ENCODE data around the gene UMODL1. TPM values are rescaled to one million over a fixed set of nuclear protein-coding genes. Genes with fewer than 3 reads are reported as not detected.

UMODL1 gene
- polyA plus RNA-seq, 2 donors, result 0.12 to 0.18 TPM

DNA sequence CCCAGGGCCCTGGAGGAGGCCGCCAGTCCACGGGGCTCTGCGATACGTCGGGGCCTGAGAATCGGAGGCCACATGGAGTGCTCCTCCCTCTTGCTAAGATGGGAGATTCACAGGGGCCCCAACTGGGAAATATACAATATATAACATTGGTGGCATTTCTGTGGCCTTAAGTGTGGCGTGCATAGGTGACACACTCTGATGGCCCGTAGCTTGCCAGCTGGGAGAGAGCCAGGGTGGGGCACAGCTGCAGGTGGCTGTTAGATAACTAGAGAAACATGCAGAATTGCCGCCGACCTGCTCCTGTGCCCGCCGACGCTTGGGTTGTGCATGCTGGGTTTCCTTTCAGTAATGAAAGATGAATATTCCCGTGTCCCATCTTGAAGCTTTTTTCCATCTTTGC, 30.1 kb downstream of the UMODL1 start:
- 87 to 90% methylated on average over 14 of the region's 14 CpGs for whole genome bisulfite sequencing, 2 donors
- H3K9me3 ChIP-seq (ENCODE audit: control insufficient read depth in 2 of 2, insufficient read depth in 1 of 2, low read depth in 1 of 2, low read length in 1 of 2), result no peaks in the 10 kb centered on the region
- H3K27ac ChIP-seq (ENCODE audit: low read depth in 2 of 2, low read length in 1 of 2), result no peak overlapping the region
- no peaks in the 10 kb centered on the region for H3K36me3 ChIP-seq (ENCODE audit: control insufficient read depth in 2 of 2, insufficient read depth in 2 of 2, low read length in 1 of 2)
- H3K4me3 ChIP-seq (ENCODE audit: low read depth in 1 of 2, low read length in 2 of 2), result no peak overlapping the region
- H3K4me1 ChIP-seq (ENCODE audit: control insufficient read depth in 2 of 2, insufficient read depth in 2 of 2, low read length in 1 of 2), result no peaks in the 10 kb centered on the region
- H3K27me3 ChIP-seq (ENCODE audit: control insufficient read depth in 1 of 2, insufficient read depth in 2 of 2, low read length in 2 of 2), result no peaks in the 10 kb centered on the region

DNA sequence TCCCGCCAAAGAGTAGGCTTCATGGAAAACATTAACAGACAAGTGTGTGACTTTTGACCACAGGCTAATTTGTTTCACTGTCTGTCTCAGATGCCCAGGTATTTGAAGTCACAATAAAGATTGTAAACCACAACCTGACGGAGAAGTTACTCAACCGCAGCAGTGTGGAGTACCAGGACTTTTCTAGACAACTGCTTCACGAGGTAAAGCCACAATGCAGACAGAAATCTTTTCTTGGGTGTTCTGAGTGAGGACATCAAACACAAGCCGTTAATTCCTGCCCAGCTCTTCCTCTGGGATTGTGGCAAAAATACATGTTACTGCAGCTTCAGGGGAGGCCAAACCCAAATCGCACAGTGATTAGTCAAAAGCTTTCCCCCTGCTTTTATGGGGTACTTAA, 31.0 kb downstream of the UMODL1 start:
- H3K36me3 ChIP-seq (ENCODE audit: control insufficient read depth in 2 of 2, insufficient read depth in 2 of 2, low read length in 1 of 2), result no peaks in the 10 kb centered on the region
- no peaks in the 10 kb centered on the region for H3K4me1 ChIP-seq (ENCODE audit: control insufficient read depth in 2 of 2, insufficient read depth in 2 of 2, low read length in 1 of 2)
- H3K27ac ChIP-seq (ENCODE audit: low read depth in 2 of 2, low read length in 1 of 2), result no peak overlapping the region
- H3K4me3 ChIP-seq (ENCODE audit: low read depth in 1 of 2, low read length in 2 of 2), result no peak overlapping the region
- H3K27me3 ChIP-seq (ENCODE audit: control insufficient read depth in 1 of 2, insufficient read depth in 2 of 2, low read length in 2 of 2), result no peaks in the 10 kb centered on the region
- WGBS, 2 donors, result 62 to 68% methylated on average over 6 of the region's 6 CpGs
- no peaks in the 10 kb centered on the region for H3K9me3 ChIP-seq (ENCODE audit: control insufficient read depth in 2 of 2, insufficient read depth in 1 of 2, low read depth in 1 of 2, low read length in 1 of 2)

DNA sequence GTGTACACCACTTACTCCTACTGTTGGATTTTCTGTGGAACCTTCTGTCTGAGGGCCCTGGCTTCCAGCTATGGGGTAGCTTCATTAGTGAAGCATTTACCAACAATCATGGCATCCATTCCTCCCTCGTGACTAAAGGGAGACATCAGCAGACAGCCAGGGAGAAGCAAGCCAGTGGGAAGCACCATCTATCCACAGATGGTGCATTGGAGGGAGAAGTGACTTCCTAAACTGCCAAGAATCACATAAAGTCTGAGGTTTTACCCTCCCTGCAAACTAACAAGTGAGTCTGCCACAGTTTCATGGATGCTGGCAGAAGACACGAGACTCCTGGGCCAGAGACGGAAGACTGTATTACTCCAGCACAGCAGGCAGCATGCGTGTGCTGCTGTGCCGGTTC, 31.4 kb downstream of the UMODL1 start:
- Histone ChIP-seq H3K4me1 (ENCODE audit: control insufficient read depth in 2 of 2, insufficient read depth in 2 of 2, low read length in 1 of 2) (peaks cover 0 to 1% of the 10 kb centered on the region in 2 donors), H3K27ac (ENCODE audit: low read depth in 2 of 2, low read length in 1 of 2) (no peak overlapping the region), H3K9me3 (ENCODE audit: control insufficient read depth in 2 of 2, insufficient read depth in 1 of 2, low read depth in 1 of 2, low read length in 1 of 2) (no peaks in the 10 kb centered on the region), H3K36me3 (ENCODE audit: control insufficient read depth in 2 of 2, insufficient read depth in 2 of 2, low read length in 1 of 2) (no peaks in the 10 kb centered on the region), H3K27me3 (ENCODE audit: control insufficient read depth in 1 of 2, insufficient read depth in 2 of 2, low read length in 2 of 2) (no peaks in the 10 kb centered on the region), H3K4me3 (ENCODE audit: low read depth in 1 of 2, low read length in 2 of 2) (no peak overlapping the region)
- 82 to 88% methylated on average over 5 of the region's 5 CpGs for WGBS, 2 donors

DNA sequence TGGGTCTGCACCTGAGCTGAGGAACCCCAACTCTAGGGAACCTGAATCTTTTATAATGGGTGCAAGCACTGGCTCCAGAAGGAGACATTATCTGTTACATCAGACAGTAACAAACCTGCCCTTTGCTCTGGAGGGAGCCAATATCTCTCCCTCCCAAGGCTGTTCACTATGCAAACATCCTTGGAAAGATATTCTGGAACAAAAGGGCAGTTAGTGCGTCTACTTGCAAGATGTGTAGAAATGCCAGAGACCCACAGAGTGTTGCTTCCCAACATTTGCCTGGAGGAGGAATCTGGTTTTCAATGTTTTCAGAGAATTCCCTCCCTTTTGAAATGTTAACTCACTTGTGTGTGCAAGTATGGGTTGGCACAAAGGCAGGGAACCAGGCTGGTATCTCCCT, 31.9 kb downstream of the UMODL1 start:
- H3K27me3 ChIP-seq (ENCODE audit: control insufficient read depth in 1 of 2, insufficient read depth in 2 of 2, low read length in 2 of 2), result no peaks in the 10 kb centered on the region
- no peak overlapping the region for H3K27ac ChIP-seq (ENCODE audit: low read depth in 2 of 2, low read length in 1 of 2)
- no peak overlapping the region for H3K4me3 ChIP-seq (ENCODE audit: low read depth in 1 of 2, low read length in 2 of 2)
- WGBS, 2 donors, result 43 to 58% methylated on average over 1 of the region's 1 CpG
- peaks cover 0 to 4% of the 10 kb centered on the region in 2 donors for H3K4me1 ChIP-seq (ENCODE audit: control insufficient read depth in 2 of 2, insufficient read depth in 2 of 2, low read length in 1 of 2)
- no peaks in the 10 kb centered on the region for H3K36me3 ChIP-seq (ENCODE audit: control insufficient read depth in 2 of 2, insufficient read depth in 2 of 2, low read length in 1 of 2)
- H3K9me3 ChIP-seq (ENCODE audit: control insufficient read depth in 2 of 2, insufficient read depth in 1 of 2, low read depth in 1 of 2, low read length in 1 of 2), result no peaks in the 10 kb centered on the region

DNA sequence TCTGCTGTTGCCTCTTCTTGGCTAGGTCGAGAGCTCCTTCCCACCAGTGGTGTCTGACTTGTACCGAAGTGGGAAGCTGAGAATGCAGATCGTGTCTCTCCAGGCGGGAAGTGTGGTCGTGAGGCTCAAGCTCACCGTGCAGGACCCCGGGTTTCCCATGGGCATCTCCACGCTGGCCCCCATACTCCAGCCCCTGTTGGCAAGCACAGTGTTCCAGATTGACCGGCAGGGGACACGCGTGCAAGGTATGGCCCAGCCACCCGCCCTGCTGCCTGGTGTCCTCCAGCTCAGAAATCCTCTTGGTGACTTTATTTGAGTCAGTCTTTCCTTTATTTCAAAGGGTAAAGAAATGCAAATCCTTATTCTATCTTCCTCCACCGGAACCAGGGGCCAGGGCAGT, 32.7 kb downstream of the UMODL1 start:
- Histone ChIP-seq H3K4me3 (ENCODE audit: low read depth in 1 of 2, low read length in 2 of 2) (no peak overlapping the region), H3K27ac (ENCODE audit: low read depth in 2 of 2, low read length in 1 of 2) (no peak overlapping the region), H3K36me3 (ENCODE audit: control insufficient read depth in 2 of 2, insufficient read depth in 2 of 2, low read length in 1 of 2) (no peaks in the 10 kb centered on the region), H3K4me1 (ENCODE audit: control insufficient read depth in 2 of 2, insufficient read depth in 2 of 2, low read length in 1 of 2) (peaks cover 0 to 9% of the 10 kb centered on the region in 2 donors), H3K27me3 (ENCODE audit: control insufficient read depth in 1 of 2, insufficient read depth in 2 of 2, low read length in 2 of 2) (no peaks in the 10 kb centered on the region), H3K9me3 (ENCODE audit: control insufficient read depth in 2 of 2, insufficient read depth in 1 of 2, low read depth in 1 of 2, low read length in 1 of 2) (no peaks in the 10 kb centered on the region)
- WGBS, 2 donors, result 89 to 90% methylated on average over 13 of the region's 13 CpGs

DNA sequence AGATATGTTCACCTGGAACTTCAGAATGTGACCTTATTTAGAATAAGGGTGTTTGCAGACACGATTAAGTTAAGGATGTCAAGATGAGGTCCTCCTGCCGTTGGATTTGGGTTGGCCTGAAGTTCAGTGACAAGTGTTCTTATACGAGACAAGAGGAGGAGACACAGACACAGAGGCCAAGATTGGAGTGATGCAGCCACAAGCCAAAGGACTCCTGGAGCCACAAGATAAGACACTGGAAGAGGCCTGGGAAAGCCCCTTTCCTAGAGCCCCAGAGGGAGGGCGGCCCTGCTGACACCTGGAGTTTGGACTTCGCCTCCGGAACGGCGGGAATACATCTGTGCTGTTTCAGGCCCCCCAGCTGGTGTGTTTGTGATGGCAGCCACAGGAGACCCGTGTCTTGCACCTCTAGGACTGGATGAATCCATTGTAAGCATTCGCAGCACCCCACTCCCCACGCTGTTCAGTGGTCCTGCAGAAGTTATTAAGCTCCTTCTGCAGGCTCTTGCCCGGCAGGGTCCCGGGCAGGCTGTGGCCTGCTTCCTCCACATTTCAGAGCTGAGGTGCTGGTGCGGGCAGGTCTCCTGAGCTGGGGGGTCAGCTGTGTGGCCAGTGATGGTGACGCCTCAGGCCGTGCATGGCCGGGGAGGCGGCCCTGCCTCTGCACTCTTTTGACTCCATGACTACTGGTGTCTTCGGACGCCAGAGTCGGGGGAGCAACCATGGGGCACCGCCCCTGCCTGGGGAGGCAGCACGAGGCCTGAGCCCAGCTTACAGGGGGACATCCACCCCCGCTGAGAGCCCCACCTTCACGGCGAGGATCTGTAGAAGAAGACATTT, 34.6 kb downstream of the UMODL1 start:
- Histone ChIP-seq H3K4me1 (ENCODE audit: control insufficient read depth in 2 of 2, insufficient read depth in 2 of 2, low read length in 1 of 2) (peaks cover 0 to 9% of the 10 kb centered on the region in 2 donors), H3K9me3 (ENCODE audit: control insufficient read depth in 2 of 2, insufficient read depth in 1 of 2, low read depth in 1 of 2, low read length in 1 of 2) (no peaks in the 10 kb centered on the region), H3K36me3 (ENCODE audit: control insufficient read depth in 2 of 2, insufficient read depth in 2 of 2, low read length in 1 of 2) (no peaks in the 10 kb centered on the region), H3K27me3 (ENCODE audit: control insufficient read depth in 1 of 2, insufficient read depth in 2 of 2, low read length in 2 of 2) (no peaks in the 10 kb centered on the region), H3K27ac (ENCODE audit: low read depth in 2 of 2, low read length in 1 of 2) (no peak overlapping the region), H3K4me3 (ENCODE audit: low read depth in 1 of 2, low read length in 2 of 2) (no peak overlapping the region)
- 90% methylated on average over 26 of the region's 26 CpGs for WGBS, 2 donors

DNA sequence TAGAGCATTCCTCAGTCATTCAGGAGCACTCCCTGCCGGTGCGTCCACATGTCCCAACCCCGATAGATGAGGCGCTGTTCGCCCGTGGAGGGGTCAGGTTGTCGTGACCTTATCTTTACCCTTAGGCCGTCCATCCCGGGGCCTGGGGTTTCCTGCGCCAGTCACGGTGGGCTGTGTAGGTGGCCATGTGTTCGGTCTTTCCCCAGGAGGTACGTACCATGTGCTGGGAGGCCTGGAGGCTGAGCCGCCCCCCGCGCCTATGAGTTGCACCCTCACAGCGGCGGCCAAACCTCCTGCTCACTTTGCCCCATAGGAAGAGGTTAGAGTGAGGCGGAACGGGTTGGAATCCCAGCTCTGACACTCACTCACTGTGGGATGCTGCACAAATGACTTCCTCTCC, 35.3 kb downstream of the UMODL1 start:
- Histone ChIP-seq H3K4me3 (ENCODE audit: low read depth in 1 of 2, low read length in 2 of 2) (no peak overlapping the region), H3K27me3 (ENCODE audit: control insufficient read depth in 1 of 2, insufficient read depth in 2 of 2, low read length in 2 of 2) (no peaks in the 10 kb centered on the region), H3K9me3 (ENCODE audit: control insufficient read depth in 2 of 2, insufficient read depth in 1 of 2, low read depth in 1 of 2, low read length in 1 of 2) (no peaks in the 10 kb centered on the region), H3K4me1 (ENCODE audit: control insufficient read depth in 2 of 2, insufficient read depth in 2 of 2, low read length in 1 of 2) (peaks cover 0 to 9% of the 10 kb centered on the region in 2 donors), H3K36me3 (ENCODE audit: control insufficient read depth in 2 of 2, insufficient read depth in 2 of 2, low read length in 1 of 2) (no peaks in the 10 kb centered on the region), H3K27ac (ENCODE audit: low read depth in 2 of 2, low read length in 1 of 2) (no peak overlapping the region)
- WGBS, 2 donors, result 86 to 91% methylated on average over 20 of the region's 20 CpGs

DNA sequence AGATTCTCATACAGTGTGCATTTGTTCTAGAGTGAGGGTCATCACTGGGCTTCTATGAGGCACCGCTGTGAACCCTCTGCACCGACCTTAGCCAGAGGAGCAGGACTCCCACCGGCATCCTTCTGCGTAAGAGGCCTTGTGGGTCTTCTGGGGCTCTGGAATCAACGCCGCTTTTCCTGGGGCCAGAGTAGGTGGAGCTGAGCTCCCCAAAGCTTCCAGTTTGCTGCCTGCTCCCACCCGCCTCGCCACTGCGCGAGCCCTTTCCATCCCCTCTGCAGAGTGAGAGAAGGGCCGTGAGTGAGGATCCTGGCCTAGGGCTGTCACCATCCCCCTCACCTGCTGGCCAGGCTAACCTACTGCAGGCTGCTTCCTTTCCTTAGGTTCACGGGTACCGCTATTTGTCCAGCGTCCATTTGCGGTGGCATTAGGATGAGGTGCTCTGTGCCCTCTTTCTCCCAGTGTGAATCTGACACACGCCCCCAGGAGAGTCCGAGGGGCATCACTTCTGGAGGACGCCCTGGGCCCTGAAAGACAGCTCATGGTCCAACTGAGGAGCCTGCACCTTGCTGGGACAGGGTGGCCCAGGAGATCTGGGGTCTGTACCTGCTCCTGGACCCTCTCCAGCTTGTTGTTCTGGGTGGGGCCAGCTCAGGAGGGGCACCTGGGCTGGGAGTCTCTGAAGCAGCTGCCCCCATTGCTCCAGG, 36.2 kb downstream of the UMODL1 start:
- no peak overlapping the region for H3K27ac ChIP-seq (ENCODE audit: low read depth in 2 of 2, low read length in 1 of 2)
- no peak overlapping the region for H3K4me3 ChIP-seq (ENCODE audit: low read depth in 1 of 2, low read length in 2 of 2)
- no peaks in the 10 kb centered on the region for H3K9me3 ChIP-seq (ENCODE audit: control insufficient read depth in 2 of 2, insufficient read depth in 1 of 2, low read depth in 1 of 2, low read length in 1 of 2)
- no peaks in the 10 kb centered on the region for H3K27me3 ChIP-seq (ENCODE audit: control insufficient read depth in 1 of 2, insufficient read depth in 2 of 2, low read length in 2 of 2)
- H3K36me3 ChIP-seq (ENCODE audit: control insufficient read depth in 2 of 2, insufficient read depth in 2 of 2, low read length in 1 of 2), result no peaks in the 10 kb centered on the region
- H3K4me1 ChIP-seq (ENCODE audit: control insufficient read depth in 2 of 2, insufficient read depth in 2 of 2, low read length in 1 of 2), result peaks cover 0 to 9% of the 10 kb centered on the region in 2 donors
- 82 to 88% methylated on average over 18 of the region's 18 CpGs for WGBS, 2 donors

DNA sequence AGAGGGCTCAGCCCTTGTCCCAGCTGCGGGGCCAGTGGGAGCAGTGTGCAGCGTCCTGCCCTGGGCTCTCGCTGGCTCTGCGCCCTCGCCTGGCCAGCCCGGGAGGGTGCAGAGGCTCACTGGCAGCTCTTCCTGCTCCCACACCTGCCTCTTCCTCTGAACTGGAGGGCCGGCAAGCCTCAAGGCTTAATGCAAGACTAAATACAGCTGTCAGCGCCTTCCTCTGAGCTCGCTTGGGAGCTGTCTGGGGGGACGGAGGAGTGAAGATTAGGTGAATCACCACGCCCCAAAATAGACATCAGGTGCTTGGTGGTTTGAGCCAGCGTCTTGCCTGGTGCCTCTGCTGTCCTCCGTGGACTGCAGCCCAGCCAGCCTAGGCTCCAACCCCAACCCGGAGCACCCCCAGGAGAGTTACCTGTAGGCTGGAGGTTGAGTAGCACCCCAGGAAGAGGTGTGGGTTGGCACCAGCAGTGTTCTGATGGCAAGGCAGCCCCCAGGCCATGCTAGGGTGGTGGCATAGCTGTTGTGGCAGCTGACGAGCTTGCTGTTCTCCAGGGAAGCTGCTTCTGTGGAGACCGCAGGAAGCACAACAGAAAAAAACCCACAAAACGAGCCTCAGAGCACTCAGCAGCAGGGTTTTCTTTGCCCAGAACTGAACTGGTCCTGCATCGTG, 36.9 kb downstream of the UMODL1 start:
- H3K4me3 ChIP-seq (ENCODE audit: low read depth in 1 of 2, low read length in 2 of 2), result no peak overlapping the region
- 15 to 24% methylated on average over 17 to 18 of the region's 18 CpGs for WGBS, 2 donors

More for the DNA sequence above, 36.9 kb downstream of the UMODL1 start:
- H3K36me3 ChIP-seq (ENCODE audit: control insufficient read depth in 2 of 2, insufficient read depth in 2 of 2, low read length in 1 of 2), result no peaks in the 10 kb centered on the region
- no peaks in the 10 kb centered on the region for H3K9me3 ChIP-seq (ENCODE audit: control insufficient read depth in 2 of 2, insufficient read depth in 1 of 2, low read depth in 1 of 2, low read length in 1 of 2)
- no peak overlapping the region for H3K27ac ChIP-seq (ENCODE audit: low read depth in 2 of 2, low read length in 1 of 2)
- H3K27me3 ChIP-seq (ENCODE audit: control insufficient read depth in 1 of 2, insufficient read depth in 2 of 2, low read length in 2 of 2), result no peaks in the 10 kb centered on the region
- peaks cover 2 to 9% of the 10 kb centered on the region in 2 donors for H3K4me1 ChIP-seq (ENCODE audit: control insufficient read depth in 2 of 2, insufficient read depth in 2 of 2, low read length in 1 of 2)

Measured in esophagus (tissue), 2 donors.